B cell (primary cell): ENCODE data around the gene CA7. TPM values are rescaled to one million over a fixed set of nuclear protein-coding genes. Genes with fewer than 3 reads are reported as not detected.

Experiments
- ATAC-seq: fragments of 200-7000 bp; cut with Tn5 transposase; one replicate; pipeline ENCODE4 v1.10.0; 2021; ENCODE audit warnings: low read depth, mild to moderate bottlenecking, moderate number of reproducible peaks, moderate library complexity
- CTCF ChIA-PET: fragments of 350-600 bp; sonication (Branson Sonifier 250); formaldehyde crosslinking; loops from one replicate; lab custom pipeline; 2021; ENCODE audit warnings: antibody characterized with exemption, inconsistent platforms; lab: Charles Lee
- POLR2A ChIA-PET: fragments of 350-600 bp; sonication (Branson Sonifier 250); formaldehyde crosslinking; loops from one replicate; lab custom pipeline; 2021; ENCODE audit warnings: antibody characterized with exemption; lab: Charles Lee
- DNase-seq: peaks from one replicate; pipeline ENCODE4 v3.0.0; 2013
- H2AFZ ChIP-seq: 2 replicates; pipeline ENCODE4 v1.6.1; 2012; ENCODE audit warnings: mild to moderate bottlenecking, low read depth, low read length; ENCODE audit not compliant: insufficient read depth, poor library complexity, severe bottlenecking
- H3K27ac ChIP-seq, 2 donors: 1 replicate in 1 of 2; 2 replicates in 1 of 2; pipeline ENCODE4 v1.5.1; 2012 to 2013; ENCODE audit warnings: low read length in 2 of 2, mild to moderate bottlenecking in 2 of 2, moderate library complexity in 1 of 2
- H3K27me3 ChIP-seq, 4 experiments: fragments of 200-600 bp in 1 of 4; sonication (generic) in 1 of 4; replicated peaks in 1 of 4; 1 replicate in 2 of 4; 2 replicates in 2 of 4; pipeline versions ENCODE4 v1.6.1 to v1.7.0; 2013 to 2016; ENCODE audit warnings: low read length in 3 of 4, mild to moderate bottlenecking in 2 of 4, mixed read lengths in 1 of 4, moderate library complexity in 1 of 4; ENCODE audit not compliant: insufficient read depth in 4 of 4, control insufficient read depth in 3 of 4; ENCODE audit errors: control extremely low read depth in 1 of 4
- H3K36me3 ChIP-seq, 2 experiments: replicated peaks in 1 of 2; 1 replicate in 1 of 2; 2 replicates in 1 of 2; pipeline versions ENCODE4 v1.6.1 to v1.7.1; 2013; ENCODE audit warnings: low read length in 1 of 2; ENCODE audit not compliant: insufficient read depth in 2 of 2, control insufficient read depth in 1 of 2; ENCODE audit errors: control extremely low read depth in 1 of 2, extremely low read depth in 1 of 2
- H3K4me1 ChIP-seq, 2 donors: fragments of 200-600 bp in 1 of 2; sonication (generic) in 1 of 2; 1 replicate in 1 of 2; 2 replicates in 1 of 2; pipeline versions ENCODE4 v1.5.1 to v1.6.1; 2013 to 2017; ENCODE audit warnings: low read length in 2 of 2; ENCODE audit not compliant: control insufficient read depth in 2 of 2, insufficient read depth in 2 of 2
- H3K4me2 ChIP-seq: replicated peaks from 2 replicates; pipeline ENCODE3; 2012; ENCODE audit warnings: mild to moderate bottlenecking, low read depth, low read length; ENCODE audit not compliant: poor library complexity, severe bottlenecking
- H3K4me3 ChIP-seq, 5 experiments: fragments of 200-600 bp in 1 of 5; sonication (generic) in 1 of 5; 1 replicate in 3 of 5; 2 replicates in 2 of 5; pipeline versions ENCODE4 v1.5.1 to v1.7.0; 2011 to 2016; ENCODE audit warnings: low read length in 4 of 5, mild to moderate bottlenecking in 4 of 5, low read depth in 2 of 5, control low read depth in 1 of 5, moderate library complexity in 1 of 5; ENCODE audit not compliant: insufficient read depth in 1 of 5; ENCODE audit errors: control extremely low read depth in 1 of 5, extremely low read depth in 1 of 5
- H3K79me2 ChIP-seq: fragments of 200-600 bp; sonication (generic); one replicate; pipeline ENCODE4 v1.6.0; 2016; ENCODE audit warnings: low read length; ENCODE audit not compliant: control insufficient read depth, insufficient read depth
- H3K9ac ChIP-seq: fragments of 200-600 bp; sonication (generic); 2 replicates; pipeline ENCODE4 v1.6.1; 2017; ENCODE audit warnings: mild to moderate bottlenecking, low read length, moderate library complexity
- H3K9me3 ChIP-seq, 3 donors: one replicate each; pipeline versions ENCODE4 v1.6.1 to v1.7.1; 2013; ENCODE audit warnings: low read length in 2 of 3; ENCODE audit not compliant: control insufficient read depth in 2 of 3, insufficient read depth in 1 of 3; ENCODE audit errors: control extremely low read depth in 1 of 3
- H4K20me1 ChIP-seq: 2 replicates; pipeline ENCODE4 v1.6.0; 2012; ENCODE audit warnings: mild to moderate bottlenecking, low read length; ENCODE audit not compliant: insufficient read depth, control insufficient read depth, poor library complexity, severe bottlenecking
- H3K27ac Mint-ChIP-seq: one replicate; pipeline ENCODE4 v1.8.0; 2021; ENCODE audit warnings: mixed read lengths
- H3K27me3 Mint-ChIP-seq: one replicate; pipeline ENCODE4 v1.8.0; 2021; ENCODE audit warnings: mixed read lengths
- H3K4me1 Mint-ChIP-seq: one replicate; pipeline ENCODE4 v1.8.0; 2021; ENCODE audit warnings: mixed read lengths
- H3K4me3 Mint-ChIP-seq: one replicate; pipeline ENCODE4 v1.8.0; 2021; ENCODE audit warnings: mixed read lengths
- H3K9me3 Mint-ChIP-seq: one replicate; pipeline ENCODE4 v1.8.0; 2022; ENCODE audit warnings: mixed read lengths; ENCODE audit not compliant: insufficient read depth
- EZH2 ChIP-seq: IDR thresholded peaks from 2 replicates; pipeline ENCODE4 v1.6.1; 2012; ENCODE audit warnings: borderline replicate concordance, low read depth, mild to moderate bottlenecking, moderate library complexity, low read length; ENCODE audit not compliant: insufficient read depth, poor library complexity, severe bottlenecking
- WGBS: methylation state at CpG from one replicate; pipeline ENCODE4 v1.1.5; 2013; ENCODE audit warnings: missing lambda C conversion rate; ENCODE audit not compliant: insufficient coverage; 5-methylcytosine and 5-hydroxymethylcytosine counted together
- intact Hi-C: fragments of 100-400 bp; cut with micrococcal nuclease; formaldehyde crosslinking; loops from one replicate; pipeline ENCODE4 v1.10.0; 2022
- polyA plus RNA-seq: library from polyadenylated mRNA; depleted of rRNA; stranded (reverse); fragments of >200 nt; gene quantifications from 2 replicates; pipeline ENCODE4 v1.2.3, GENCODE V29; 2012
- total RNA-seq, 2 donors: library from RNA; stranded (reverse); fragments of 120-200 nt in 1 of 2; gene quantifications; 1 replicate in 1 of 2; 2 replicates in 1 of 2; pipeline versions ENCODE4 v1.2.3 to v1.2.4, GENCODE V29; 2013 to 2022
- TF ChIP-seq, protein P1 (sequence below): fragments of 200-600 bp; IDR thresholded peaks from one replicate; pipeline ENCODE4 v1.8.0; 2022; ENCODE audit warnings: antibody characterized with exemption, mild to moderate bottlenecking

The CA7 gene
- total and polyA plus RNA-seq, 2 donors (not counting 1 experiment from before 2014, with no cell fraction given), result not detected

DNA sequence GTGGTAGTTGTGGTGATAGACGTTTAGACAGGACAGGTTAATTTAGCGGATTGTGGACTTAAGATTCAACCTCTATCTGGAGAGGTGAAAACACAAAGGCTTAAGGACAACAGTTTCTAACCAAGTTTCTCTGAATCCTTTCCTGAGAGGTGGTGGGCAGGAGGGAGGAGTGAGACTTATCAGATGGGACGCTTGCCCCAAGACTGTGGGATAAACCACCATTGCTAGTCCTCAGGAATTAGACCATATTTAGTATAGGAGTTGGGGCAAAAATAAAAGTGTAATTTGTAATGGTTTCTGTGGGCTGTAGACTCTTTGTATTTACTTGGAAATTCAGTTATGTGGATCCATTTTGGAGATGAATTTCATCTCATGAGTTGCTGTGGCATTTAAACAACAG is 42.7 kb downstream of the CA7 start:
- Mint-ChIP-seq H3K4me1 (peaks cover under 1% of the 10 kb centered on the region), H3K4me3 (no peak overlapping the region), H3K27me3 (no peaks in the 10 kb centered on the region), H3K9me3 (no peaks in the 10 kb centered on the region), H3K27ac (no peak overlapping the region)
- Histone ChIP-seq H3K79me2 (peaks cover 1% of the 10 kb centered on the region), H3K36me3 (peaks cover 0 to 21% of the 10 kb centered on the region in 2 experiments), H2AFZ (no peak overlapping the region), H3K27ac (no peak overlapping the region), H3K9me3 (no peaks in the 10 kb centered on the region), H3K9ac (no peak overlapping the region), H3K4me1 (no peaks in the 10 kb centered on the region), H4K20me1 (no peaks in the 10 kb centered on the region), H3K4me3 (no peak overlapping the region), H3K4me2 (no peak overlapping the region), H3K27me3 (no peaks in the 10 kb centered on the region)
- ChIA-PET POLR2A (no interaction called here), CTCF (no interaction called here)
- WGBS, result 100% methylated on average over 1 of the region's 3 CpGs
- TF ChIP-seq, protein P1, sequence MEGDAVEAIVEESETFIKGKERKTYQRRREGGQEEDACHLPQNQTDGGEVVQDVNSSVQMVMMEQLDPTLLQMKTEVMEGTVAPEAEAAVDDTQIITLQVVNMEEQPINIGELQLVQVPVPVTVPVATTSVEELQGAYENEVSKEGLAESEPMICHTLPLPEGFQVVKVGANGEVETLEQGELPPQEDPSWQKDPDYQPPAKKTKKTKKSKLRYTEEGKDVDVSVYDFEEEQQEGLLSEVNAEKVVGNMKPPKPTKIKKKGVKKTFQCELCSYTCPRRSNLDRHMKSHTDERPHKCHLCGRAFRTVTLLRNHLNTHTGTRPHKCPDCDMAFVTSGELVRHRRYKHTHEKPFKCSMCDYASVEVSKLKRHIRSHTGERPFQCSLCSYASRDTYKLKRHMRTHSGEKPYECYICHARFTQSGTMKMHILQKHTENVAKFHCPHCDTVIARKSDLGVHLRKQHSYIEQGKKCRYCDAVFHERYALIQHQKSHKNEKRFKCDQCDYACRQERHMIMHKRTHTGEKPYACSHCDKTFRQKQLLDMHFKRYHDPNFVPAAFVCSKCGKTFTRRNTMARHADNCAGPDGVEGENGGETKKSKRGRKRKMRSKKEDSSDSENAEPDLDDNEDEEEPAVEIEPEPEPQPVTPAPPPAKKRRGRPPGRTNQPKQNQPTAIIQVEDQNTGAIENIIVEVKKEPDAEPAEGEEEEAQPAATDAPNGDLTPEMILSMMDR, result no peak
- TF ChIP-seq EZH2, result no peak
- ATAC-seq, result no peak
- no peak for DNase-seq
- intact Hi-C loops, result no loop called here

DNA sequence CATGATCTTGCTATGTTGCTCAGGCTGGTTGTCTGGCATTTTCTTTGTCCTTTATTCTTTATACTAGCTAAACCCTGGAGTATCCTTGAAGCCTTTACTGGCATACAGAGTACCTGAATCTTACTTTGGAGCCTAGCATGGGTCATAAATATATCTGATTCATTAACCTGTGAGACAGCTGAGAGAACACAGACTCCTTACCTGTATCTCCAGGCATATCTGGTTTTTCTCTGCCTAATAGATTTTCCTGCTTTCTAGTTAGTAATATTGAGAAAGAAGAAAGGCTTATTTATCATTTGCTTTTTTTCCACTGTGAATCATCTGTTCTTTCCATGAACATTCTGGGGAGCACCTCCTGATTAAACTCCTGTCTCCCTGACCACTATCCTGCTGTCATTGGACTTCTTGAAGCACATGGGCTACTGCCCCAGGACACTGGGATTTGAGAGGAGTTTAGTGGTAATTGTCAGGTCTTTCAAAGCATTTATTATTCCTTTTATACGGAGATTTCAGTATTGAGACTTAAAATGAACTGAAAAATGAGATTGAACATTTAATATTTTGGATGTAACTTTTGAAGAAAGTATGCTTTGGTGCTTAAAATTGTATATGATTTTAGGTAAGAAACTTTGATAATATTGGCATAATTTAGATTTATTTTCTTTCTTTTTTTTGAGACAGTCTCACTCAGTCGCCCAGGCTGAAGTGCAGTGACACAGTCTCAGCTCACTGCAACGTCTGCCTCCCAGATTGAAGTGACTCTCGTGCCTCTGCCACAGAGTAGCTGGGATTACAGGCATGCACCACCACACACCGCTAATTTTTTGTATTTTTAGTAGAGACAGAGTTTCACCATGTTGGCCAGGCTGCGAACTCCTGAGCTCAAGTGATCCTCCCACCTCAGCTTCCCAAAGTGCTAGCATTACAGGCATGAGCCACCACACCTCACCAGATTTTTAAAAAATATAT is 44.7 kb downstream of the CA7 start:
- Histone ChIP-seq H3K4me1 (no peaks in the 10 kb centered on the region), H4K20me1 (no peaks in the 10 kb centered on the region), H3K27me3 (no peaks in the 10 kb centered on the region), H3K9ac (no peak overlapping the region), H3K4me2 (no peak overlapping the region), H3K27ac (no peak overlapping the region), H3K36me3 (peaks cover 0 to 21% of the 10 kb centered on the region in 2 experiments), H3K79me2 (no peaks in the 10 kb centered on the region), H3K4me3 (no peak overlapping the region), H2AFZ (no peak overlapping the region), H3K9me3 (no peaks in the 10 kb centered on the region)
- Mint-ChIP-seq H3K9me3 (no peaks in the 10 kb centered on the region), H3K4me1 (no peaks in the 10 kb centered on the region), H3K4me3 (no peak overlapping the region), H3K27me3 (no peaks in the 10 kb centered on the region), H3K27ac (no peak overlapping the region)
- 89% methylated on average over 3 of the region's 6 CpGs for WGBS
- no peak for ATAC-seq
- CTCF ChIA-PET, result interaction anchor here (1.2 to 1.5 kb wide), 3 partner anchors 8 to 21 kb away, joined by 3 to 5 read pairs (median 3); partner anchors contain the start of gene PDP2
- DNase-seq, result no peak
- TF ChIP-seq, protein P1, result no peak
- TF ChIP-seq EZH2, result no peak
- intact Hi-C loops, result no loop called here
- POLR2A ChIA-PET, result no interaction called here
